Right atrium auricular region (tissue), 2 donors: ENCODE data around the gene EPS8. TPM values are rescaled to one million over a fixed set of nuclear protein-coding genes. Genes with fewer than 3 reads are reported as not detected.

Experiments used
- DNase-seq: peaks from one replicate; pipeline ENCODE4 v3.0.0-alpha.2; 2019; ENCODE audit warnings: low spot score
- H3K27ac ChIP-seq, 2 donors: fragments of 200-600 bp; sonication (generic); 1 replicate in 1 of 2; 2 replicates in 1 of 2; pipeline ENCODE4 v1.5.1; 2016 to 2019
- H3K27me3 ChIP-seq, 2 donors: fragments of 200-600 bp; sonication (generic); one replicate each; pipeline versions ENCODE4 v1.5.1 to v1.6.0; 2017 to 2019
- H3K36me3 ChIP-seq: fragments of 200-600 bp; sonication (generic); one replicate; pipeline ENCODE4 v1.5.1; 2016
- H3K4me1 ChIP-seq, 2 donors: fragments of 200-600 bp; sonication (generic); one replicate each; pipeline versions ENCODE4 v1.5.1 to v1.6.0; 2017 to 2019
- H3K4me3 ChIP-seq, 2 donors: fragments of 200-600 bp; sonication (generic); 1 replicate in 1 of 2; 2 replicates in 1 of 2; pipeline ENCODE4 v1.5.1; 2017 to 2019; ENCODE audit warnings: mild to moderate bottlenecking in 1 of 2, moderate library complexity in 1 of 2
- H3K9me3 ChIP-seq, 2 donors: fragments of 200-600 bp; sonication (generic); one replicate each; pipeline ENCODE4 v1.5.1; 2019
- CTCF ChIP-seq, 2 donors: fragments of 200-600 bp; sonication (generic); IDR thresholded peaks; one replicate each; pipeline ENCODE4 v1.5.1; 2019; ENCODE audit warnings: antibody characterized with exemption in 2 of 2
- total RNA-seq, 2 donors: library from RNA; depleted of rRNA; stranded (reverse); fragments of >200 nt; gene quantifications; one replicate each; pipeline ENCODE4 v1.1.0, GENCODE V29; 2016

The EPS8 gene
- total RNA-seq, 2 donors from 2014 or later = 46.9 to 72.3 TPM

DNA sequence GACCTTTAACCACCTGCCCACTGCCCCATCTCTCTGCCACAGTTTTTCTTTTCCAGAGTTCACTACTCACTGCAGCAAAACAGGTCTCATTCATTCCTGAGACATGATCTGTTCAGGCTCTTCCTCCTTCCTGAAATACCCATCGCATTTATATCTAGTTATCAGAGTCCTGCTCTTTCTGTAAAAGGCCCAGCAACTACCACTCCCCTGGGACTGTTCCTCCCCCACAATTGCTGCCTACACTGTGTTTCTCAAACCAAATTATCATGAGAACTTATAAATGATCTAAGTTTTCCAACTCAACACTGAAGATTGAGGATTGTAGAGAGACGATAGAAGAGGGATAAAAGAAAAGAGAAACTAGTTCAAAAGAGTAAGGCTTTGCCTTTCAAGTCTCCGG is 40.8 kb upstream of the EPS8 start:
- H3K27me3 ChIP-seq = no peaks in the 10 kb centered on the region
- H3K4me3 ChIP-seq = no peak overlapping the region

DNA sequence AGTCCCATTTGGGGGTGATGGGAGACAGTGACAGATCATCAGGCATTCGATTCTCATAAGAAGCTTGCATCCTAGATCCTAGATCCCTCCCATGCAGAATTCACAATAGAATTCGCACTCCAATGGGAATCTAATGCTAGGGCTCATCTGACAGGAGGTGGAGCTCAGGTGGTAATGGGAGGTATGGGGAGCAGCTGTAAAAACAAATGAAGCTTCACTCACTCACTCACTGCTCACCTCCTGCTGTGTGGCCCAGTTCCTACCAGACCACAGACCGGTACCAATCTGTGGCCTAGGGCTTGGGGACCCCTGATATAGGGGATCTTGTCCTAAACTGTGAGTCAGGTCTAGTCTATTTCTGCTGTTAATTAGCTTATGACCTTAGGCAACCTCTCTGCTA is 40.1 kb upstream of the EPS8 start:
- no peak overlapping the region for H3K4me3 ChIP-seq
- no peaks in the 10 kb centered on the region for H3K4me1 ChIP-seq
- H3K36me3 ChIP-seq = no peaks in the 10 kb centered on the region
- H3K9me3 ChIP-seq = no peaks in the 10 kb centered on the region
- no peak for DNase-seq
- H3K27me3 ChIP-seq = no peaks in the 10 kb centered on the region
- no peak overlapping the region for H3K27ac ChIP-seq
- no peak for TF ChIP-seq CTCF (IDR thresholded peaks at IDR 0.05)

More for the DNA sequence above, 40.8 kb upstream of the EPS8 start:
- no peaks in the 10 kb centered on the region for H3K4me1 ChIP-seq
- peak overlapping the region; percentile 39 to 66 for H3K27ac ChIP-seq
- no peaks in the 10 kb centered on the region for H3K36me3 ChIP-seq
- H3K9me3 ChIP-seq = no peaks in the 10 kb centered on the region
- no peak for DNase-seq
- TF ChIP-seq CTCF (IDR thresholded peaks at IDR 0.05) = no peak

GRCh38 chr12:15827136-15827535 is 37.9 kb upstream of the EPS8 start:
- no peak for DNase-seq
- Histone ChIP-seq H3K36me3 (no peaks in the 10 kb centered on the region), H3K4me1 (no peaks in the 10 kb centered on the region), H3K27me3 (no peaks in the 10 kb centered on the region), H3K27ac (no peak overlapping the region), H3K4me3 (no peak overlapping the region), H3K9me3 (no peaks in the 10 kb centered on the region)
- no peak for TF ChIP-seq CTCF (IDR thresholded peaks at IDR 0.05)

GRCh38 chr12:15824516-15824915 is 35.3 kb upstream of the EPS8 start:
- TF ChIP-seq CTCF (IDR thresholded peaks at IDR 0.05) = no peak
- H3K27ac ChIP-seq = no peak overlapping the region
- no peak for DNase-seq
- H3K36me3 ChIP-seq = no peaks in the 10 kb centered on the region
- no peaks in the 10 kb centered on the region for H3K27me3 ChIP-seq
- no peaks in the 10 kb centered on the region for H3K9me3 ChIP-seq
- H3K4me3 ChIP-seq = no peak overlapping the region
- H3K4me1 ChIP-seq = no peaks in the 10 kb centered on the region

DNA sequence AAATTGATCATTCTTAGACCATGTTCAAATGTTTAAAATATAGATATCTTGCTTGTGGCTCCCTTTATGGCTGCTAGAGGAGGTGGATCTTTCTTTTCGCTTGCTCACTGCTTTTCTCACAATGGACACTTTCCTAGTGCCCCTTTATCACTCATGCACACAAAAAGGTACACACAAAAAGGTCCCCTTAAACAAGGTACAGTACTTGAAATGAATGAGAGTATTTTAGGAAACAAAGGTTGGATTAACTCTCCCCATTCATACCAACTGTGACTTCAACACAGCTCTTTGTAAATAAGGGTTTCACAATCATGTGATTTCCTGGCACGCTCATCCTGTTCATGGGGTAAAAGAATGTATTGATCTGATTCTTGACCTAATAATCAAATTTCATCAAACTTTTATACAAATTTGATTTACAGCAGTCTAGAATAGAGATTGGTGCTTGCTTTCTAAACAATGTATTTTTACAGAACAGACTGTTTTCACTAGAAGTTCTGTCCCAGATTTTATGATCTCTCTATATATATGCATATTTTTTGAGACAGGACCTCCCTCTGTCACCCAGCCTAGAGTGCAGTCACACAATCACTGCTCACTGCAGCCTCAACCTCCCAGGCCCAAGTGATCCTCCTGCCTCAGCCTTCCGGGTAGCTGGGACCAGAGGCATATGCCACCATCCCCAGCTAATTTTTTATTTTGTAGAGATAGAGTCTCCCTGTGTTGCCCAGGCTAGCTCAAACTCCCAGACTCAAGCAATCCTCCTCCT is 34.4 kb upstream of the EPS8 start:
- Histone ChIP-seq H3K36me3 (no peaks in the 10 kb centered on the region), H3K27me3 (no peaks in the 10 kb centered on the region), H3K27ac (no peak overlapping the region), H3K4me1 (no peaks in the 10 kb centered on the region), H3K9me3 (no peaks in the 10 kb centered on the region), H3K4me3 (no peak overlapping the region)
- TF ChIP-seq CTCF (IDR thresholded peaks at IDR 0.05) = no peak
- DNase-seq = no peak
